Stomach (tissue), 9 donors: ENCODE results near the gene LDB3. TPM values are rescaled to one million over a fixed set of nuclear protein-coding genes. Genes with fewer than 3 reads are reported as not detected.

Experiments
- DNase-seq, 2 donors: peaks; one replicate each; pipeline versions ENCODE4 v3.0.0 to v3.0.0-alpha.2; 2013 to 2019
- H3K27ac ChIP-seq, 5 donors: fragments of 200-600 bp in 4 of 5; sonication (generic) in 4 of 5; one replicate each; pipeline ENCODE4 v1.5.1; 2013 to 2019; ENCODE audit warnings: mild to moderate bottlenecking in 1 of 5, moderate library complexity in 1 of 5
- H3K27me3 ChIP-seq, 3 donors: fragments of 200-600 bp; sonication (generic); one replicate each; pipeline ENCODE4 v1.5.1; 2017 to 2019; ENCODE audit warnings: mixed run types in 1 of 3
- H3K36me3 ChIP-seq, 4 donors: fragments of 200-600 bp; sonication (generic); 1 replicate in 3 of 4; 2 replicates in 1 of 4; pipeline ENCODE4 v1.5.1; 2016 to 2019
- H3K4me1 ChIP-seq, 4 donors: fragments of 200-600 bp; sonication (generic); one replicate each; pipeline ENCODE4 v1.5.1; 2016 to 2019
- H3K4me3 ChIP-seq, 4 donors: fragments of 200-600 bp; sonication (generic) in 3 of 4; one replicate each; pipeline ENCODE4 v1.5.1; 2016 to 2019; ENCODE audit warnings: mild to moderate bottlenecking in 1 of 4
- H3K9me3 ChIP-seq, 4 donors: fragments of 200-600 bp; sonication (generic); one replicate each; pipeline ENCODE4 v1.5.1; 2016 to 2019
- CTCF ChIP-seq, 7 experiments: fragments of 450-650 bp in 4 of 7; fragments of 200-600 bp in 3 of 7; sonication (generic) in 3 of 7; IDR thresholded peaks; one replicate each; pipeline ENCODE4 v1.5.1; 2016 to 2019; ENCODE audit warnings: antibody characterized with exemption in 7 of 7, control low read depth in 2 of 7, mild to moderate bottlenecking in 1 of 7
- EP300 ChIP-seq: sonication (generic); formaldehyde crosslinking; IDR thresholded peaks from one replicate; pipeline ENCODE4 v1.6.1; 2017; ENCODE audit warnings: antibody characterized with exemption
- POLR2A ChIP-seq, 4 donors: fragments of 450-650 bp; IDR thresholded peaks; one replicate each; pipeline ENCODE4 v1.6.1; 2016; ENCODE audit warnings: antibody characterized with exemption in 4 of 4, control low read depth in 2 of 4, mild to moderate bottlenecking in 1 of 4, moderate library complexity in 1 of 4
- POLR2AphosphoS5 ChIP-seq, 3 donors: sonication (generic); formaldehyde crosslinking; IDR thresholded peaks; one replicate each; pipeline ENCODE4 v1.6.1; 2016; ENCODE audit warnings: antibody characterized with exemption in 3 of 3
- WGBS, 5 donors: extraction: QIAGEN DNeasy Blood & Tissue Kit in 3 of 5; methylation state at CpG; one replicate each; pipeline versions ENCODE4 v1.1.5 to v1.1.7; 2013 to 2018; 5-methylcytosine and 5-hydroxymethylcytosine counted together
- intact Hi-C: fragments of 100-400 bp; cut with DNase I; formaldehyde crosslinking; loops from one replicate; pipeline ENCODE4 v1.15.1; 2023; ENCODE audit warnings: low total_unique reads
- polyA plus RNA-seq, 3 donors: library from polyadenylated mRNA; stranded (reverse); fragments of 200-250 nt; gene quantifications; one replicate each; pipeline ENCODE4 v1.2.3, GENCODE V29; 2013
- total RNA-seq, 5 donors: library from RNA; depleted of rRNA; stranded (reverse); fragments of >200 nt; gene quantifications; one replicate each; pipeline versions ENCODE4 v1.1.0 to v1.2.3, GENCODE V29; 2014 to 2016
- donor health status: healthy with polysubstance abuse.
- donor health status: Bipolar disorder and iron deficiency.
- donor health status: healthy.

LDB3 gene
- total and polyA plus RNA-seq, 8 donors, result 0.29 to 8.5 (median 2.5) TPM

- H3K36me3 ChIP-seq, result no peaks in the 10 kb centered on the region
- no peak for TF ChIP-seq POLR2AphosphoS5 (IDR thresholded peaks at IDR 0.05)
- no peak for TF ChIP-seq POLR2A (IDR thresholded peaks at IDR 0.05)
- no peak for TF ChIP-seq CTCF (IDR thresholded peaks at IDR 0.05)
- no peak for TF ChIP-seq EP300
- WGBS, 5 donors, result 84 to 94% (median 93%) methylated on average over 6 to 7 of the region's 7 CpGs
- intact Hi-C loops, result no loop called here
- no peaks in the 10 kb centered on the region for H3K27me3 ChIP-seq
- no peak overlapping the region for H3K27ac ChIP-seq
- no peaks in the 10 kb centered on the region for H3K9me3 ChIP-seq
- no peak overlapping the region for H3K4me3 ChIP-seq
- H3K4me1 ChIP-seq, result peaks cover 7 to 40% (median 19%) of the 10 kb centered on the region in 4 donors
- no peak for DNase-seq
These were observed 24.4 kb downstream of the LDB3 start for GRCh38 chr10:86692664-86693063.

GRCh38 chr10:86693275-86693674, 25.0 kb downstream of the LDB3 start:
- H3K27me3 ChIP-seq, result no peaks in the 10 kb centered on the region
- H3K4me3 ChIP-seq, result no peak overlapping the region
- intact Hi-C loops, result no loop called here
- peak overlapping the region in 1 of 5 donors; percentile 3 for H3K27ac ChIP-seq
- TF ChIP-seq POLR2AphosphoS5 (IDR thresholded peaks at IDR 0.05) (no peak), EP300 (no peak), CTCF (IDR thresholded peaks at IDR 0.05) (no peak), POLR2A (IDR thresholded peaks at IDR 0.05) (no peak)
- 43 to 88% (median 85%) methylated on average over 2 of the region's 2 CpGs for WGBS, 5 donors
- H3K36me3 ChIP-seq, result no peaks in the 10 kb centered on the region
- no peaks in the 10 kb centered on the region for H3K9me3 ChIP-seq
- DNase-seq, result no peak
- peaks cover 4 to 34% (median 14%) of the 10 kb centered on the region in 4 donors for H3K4me1 ChIP-seq

GRCh38 chr10:86693721-86694369, 25.5 kb downstream of the LDB3 start:
- Histone ChIP-seq H3K4me1 (peaks cover 0 to 28% (median 9%) of the 10 kb centered on the region in 4 donors), H3K27ac (peak overlapping the region in 1 of 5 donors; percentile 3), H3K9me3 (no peaks in the 10 kb centered on the region), H3K27me3 (no peaks in the 10 kb centered on the region), H3K4me3 (no peak overlapping the region), H3K36me3 (no peaks in the 10 kb centered on the region)
- intact Hi-C loops, result no loop called here
- 16 to 19% (median 18%) methylated on average over 10 of the region's 10 CpGs for WGBS, 5 donors
- TF ChIP-seq EP300 (no peak), POLR2AphosphoS5 (IDR thresholded peaks at IDR 0.05) (no peak), POLR2A (IDR thresholded peaks at IDR 0.05) (no peak), CTCF (IDR thresholded peaks at IDR 0.05) (peak in 5 of 7 experiments; percentile 16 to 69 (median 53))
- DNase-seq, result peak; percentile 63 to 79

GRCh38 chr10:86698207-86698940, 30.1 kb downstream of the LDB3 start:
- Histone ChIP-seq H3K4me1 (peaks cover 0 to 12% (median 4%) of the 10 kb centered on the region in 4 donors), H3K36me3 (no peaks in the 10 kb centered on the region), H3K9me3 (no peaks in the 10 kb centered on the region), H3K27me3 (no peaks in the 10 kb centered on the region), H3K27ac (peak overlapping the region in 1 of 5 donors; percentile 32), H3K4me3 (no peak overlapping the region)
- no peak for TF ChIP-seq POLR2AphosphoS5 (IDR thresholded peaks at IDR 0.05)
- no peak for TF ChIP-seq POLR2A (IDR thresholded peaks at IDR 0.05)
- peak in 1 of 7 experiments; percentile 20 for TF ChIP-seq CTCF (IDR thresholded peaks at IDR 0.05)
- TF ChIP-seq EP300, result no peak
- 31 to 67% (median 64%) methylated on average over 4 to 9 of the region's 9 CpGs for WGBS, 5 donors
- intact Hi-C loops, result no loop called here
- DNase-seq, result no peak
